ENCODE data around the gene INAFM2. TPM values are rescaled to one million over a fixed set of nuclear protein-coding genes. Genes with fewer than 3 reads are reported as not detected.
A peak's percentile ranks its signal among the peaks of the same experiment; 100 is the strongest.

The INAFM2 gene
- polyA plus RNA-seq, 3 donors = 5.1 to 19.6 (median 8.3) TPM

DNA sequence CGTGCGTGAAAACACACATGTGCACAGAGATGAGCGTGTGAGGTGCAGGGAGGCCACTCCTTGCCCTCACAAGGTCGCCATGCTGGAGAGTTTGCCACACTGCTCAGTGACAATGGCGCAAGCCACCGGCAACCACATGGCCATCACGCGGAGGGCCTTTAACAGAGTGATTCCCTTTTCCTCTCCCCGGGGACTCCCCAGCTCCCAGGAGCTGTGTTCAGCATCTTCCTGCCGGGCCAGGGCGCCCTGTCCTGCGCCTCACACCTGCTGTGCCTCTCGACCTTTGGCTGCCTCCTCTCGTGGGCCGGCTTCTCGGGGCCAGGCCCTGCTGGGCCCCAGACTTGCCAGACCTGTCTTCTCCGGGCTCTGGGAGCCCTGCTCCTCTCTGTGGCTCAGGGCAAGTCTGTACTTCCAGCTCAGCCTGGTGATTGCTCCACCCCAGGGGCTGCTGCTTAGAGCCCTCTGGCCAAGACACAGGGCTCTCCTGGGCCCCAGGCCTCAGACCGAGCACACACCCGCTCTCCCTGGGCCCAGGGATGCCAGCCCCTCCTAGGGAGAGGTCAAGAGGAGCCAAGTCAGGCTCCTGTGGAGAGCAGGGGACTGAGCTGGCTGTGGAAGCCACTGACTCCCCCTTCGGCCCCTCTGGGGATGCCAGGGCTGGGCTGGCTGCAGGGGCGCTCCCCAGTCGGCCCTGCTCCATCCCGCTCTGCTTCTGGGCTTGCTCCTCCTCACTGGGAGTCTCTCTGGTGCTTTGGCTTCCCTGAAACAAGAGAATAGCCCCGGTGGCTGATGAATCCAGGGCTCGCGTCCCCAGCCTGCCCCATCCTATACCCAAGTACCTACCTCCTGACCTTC is 11.7 kb downstream of the INAFM2 start:
- peak overlapping the region; percentile 65 for H2AFZ ChIP-seq (ENCODE audit: insufficient read depth, low read depth, low read length, poor library complexity, severe bottlenecking)
- Mint-ChIP-seq H3K4me1 (peaks cover 87% of the 10 kb centered on the region), H3K36me3 (peaks cover 16% of the 10 kb centered on the region in 2 donors), H3K4me3 (no peak overlapping the region), H3K9me3 (peaks cover 0 to 2% (median 0%) of the 10 kb centered on the region in 7 donors), H3K27ac (peak overlapping the region; percentile 94 to 99 (median 97)), H3K27me3 (ENCODE audit: low read depth in 3 of 3) (peaks cover 1 to 6% (median 3%) of the 10 kb centered on the region in 3 donors)
- no peaks in the 10 kb centered on the region for H4K20me1 ChIP-seq (ENCODE audit: insufficient read depth, low read length)
- H3K36me3 ChIP-seq (replicated peaks in 1 of 2; ENCODE audit: control insufficient read depth in 1 of 2, insufficient read depth in 2 of 2, low read length in 2 of 2) = peaks cover 0 to 12% of the 10 kb centered on the region in 2 donors
- H3K4me1 ChIP-seq (ENCODE audit: control insufficient read depth in 1 of 2, insufficient read depth in 2 of 2, low read length in 2 of 2) = peaks cover 95 to 100% of the 10 kb centered on the region in 2 donors
- H3K9ac ChIP-seq (ENCODE audit: insufficient read depth, low read length, poor library complexity, severe bottlenecking) = peak overlapping the region; percentile 64
- intact Hi-C loops (cut with micrococcal nuclease) = loop anchor here (1.0 to 5.0 kb wide), 3 partner anchors 10 to 58 kb away; partner anchors contain the start of gene ANKRD63 (in 1 of the 2)
- peak overlapping the region in 1 of 3 experiments; percentile 71 for H3K4me3 ChIP-seq (replicated peaks in 1 of 3; ENCODE audit: low read depth in 2 of 3, low read length in 3 of 3)
- WGBS (ENCODE audit: insufficient coverage) = 63% methylated on average over 24 of the region's 26 CpGs
- H3K9me3 ChIP-seq (replicated peaks in 1 of 2; ENCODE audit: control insufficient read depth in 1 of 2, insufficient read depth in 1 of 2, low read length in 2 of 2) = no peaks in the 10 kb centered on the region
- H3K4me2 ChIP-seq (replicated peaks; ENCODE audit: extremely low read depth, low read length, poor library complexity, severe bottlenecking) = no peak overlapping the region
- peak; percentile 66 to 82 (median 79) for DNase-seq
- peaks cover 9% of the 10 kb centered on the region for H3K79me2 ChIP-seq (ENCODE audit: insufficient read depth, low read length)
- TF ChIP-seq, protein P1, sequence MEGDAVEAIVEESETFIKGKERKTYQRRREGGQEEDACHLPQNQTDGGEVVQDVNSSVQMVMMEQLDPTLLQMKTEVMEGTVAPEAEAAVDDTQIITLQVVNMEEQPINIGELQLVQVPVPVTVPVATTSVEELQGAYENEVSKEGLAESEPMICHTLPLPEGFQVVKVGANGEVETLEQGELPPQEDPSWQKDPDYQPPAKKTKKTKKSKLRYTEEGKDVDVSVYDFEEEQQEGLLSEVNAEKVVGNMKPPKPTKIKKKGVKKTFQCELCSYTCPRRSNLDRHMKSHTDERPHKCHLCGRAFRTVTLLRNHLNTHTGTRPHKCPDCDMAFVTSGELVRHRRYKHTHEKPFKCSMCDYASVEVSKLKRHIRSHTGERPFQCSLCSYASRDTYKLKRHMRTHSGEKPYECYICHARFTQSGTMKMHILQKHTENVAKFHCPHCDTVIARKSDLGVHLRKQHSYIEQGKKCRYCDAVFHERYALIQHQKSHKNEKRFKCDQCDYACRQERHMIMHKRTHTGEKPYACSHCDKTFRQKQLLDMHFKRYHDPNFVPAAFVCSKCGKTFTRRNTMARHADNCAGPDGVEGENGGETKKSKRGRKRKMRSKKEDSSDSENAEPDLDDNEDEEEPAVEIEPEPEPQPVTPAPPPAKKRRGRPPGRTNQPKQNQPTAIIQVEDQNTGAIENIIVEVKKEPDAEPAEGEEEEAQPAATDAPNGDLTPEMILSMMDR (IDR thresholded peaks at IDR 0.05) = no peak
- H3K27ac ChIP-seq (ENCODE audit: low read depth in 1 of 2, low read length in 2 of 2) = peak overlapping the region; percentile 93 to 96
- no peaks in the 10 kb centered on the region for H3K27me3 ChIP-seq (ENCODE audit: control insufficient read depth in 2 of 2, insufficient read depth in 2 of 2, low read length in 2 of 2)

DNA sequence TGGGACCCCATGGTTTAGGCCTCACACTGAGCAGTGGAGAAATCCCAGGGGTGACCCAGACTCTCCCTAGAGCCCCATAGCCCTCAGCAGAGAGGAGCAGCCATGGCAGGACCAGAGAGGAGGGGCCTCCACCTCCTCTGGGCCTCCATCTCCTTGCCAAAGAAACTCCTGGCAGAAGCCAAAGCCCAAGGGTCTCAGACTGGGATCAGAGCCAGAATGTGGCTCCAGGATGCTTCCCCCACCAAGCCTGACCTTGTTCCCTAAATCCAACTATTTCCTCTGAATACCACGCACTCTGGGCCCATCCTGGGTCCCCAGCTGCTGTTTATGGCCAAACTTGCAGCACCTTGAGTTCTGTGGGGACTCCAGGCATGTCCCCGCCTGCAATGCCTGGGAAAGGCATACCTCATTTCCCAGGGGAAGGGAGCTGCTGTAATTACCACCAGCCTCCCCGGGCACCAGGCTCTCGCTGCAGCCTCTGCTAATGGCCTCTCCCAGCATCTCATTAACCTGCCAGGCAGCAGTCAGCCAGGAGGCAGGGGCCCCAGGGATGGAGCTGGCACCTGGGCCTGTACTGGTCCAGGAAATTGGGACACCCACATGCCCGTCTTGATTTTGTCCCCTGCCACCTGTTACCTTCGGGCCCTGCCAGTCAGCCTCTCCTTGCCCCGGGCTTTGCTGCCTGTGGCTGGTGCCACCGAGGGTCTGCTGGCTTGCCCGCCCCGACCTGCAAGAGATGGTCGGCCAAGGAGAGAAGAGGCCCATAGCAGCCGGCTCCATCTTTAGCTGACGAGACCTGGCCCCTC is 12.6 kb downstream of the INAFM2 start:
- Histone ChIP-seq H3K4me1 (ENCODE audit: control insufficient read depth in 1 of 2, insufficient read depth in 2 of 2, low read length in 2 of 2) (peaks cover 95 to 100% of the 10 kb centered on the region in 2 donors), H3K9ac (ENCODE audit: insufficient read depth, low read length, poor library complexity, severe bottlenecking) (no peak overlapping the region), H3K36me3 (replicated peaks in 1 of 2; ENCODE audit: control insufficient read depth in 1 of 2, insufficient read depth in 2 of 2, low read length in 2 of 2) (peaks cover 0 to 7% of the 10 kb centered on the region in 2 donors), H3K27me3 (ENCODE audit: control insufficient read depth in 2 of 2, insufficient read depth in 2 of 2, low read length in 2 of 2) (no peaks in the 10 kb centered on the region), H2AFZ (ENCODE audit: insufficient read depth, low read depth, low read length, poor library complexity, severe bottlenecking) (peak overlapping the region; percentile 55), H3K4me3 (replicated peaks in 1 of 3; ENCODE audit: low read depth in 2 of 3, low read length in 3 of 3) (no peak overlapping the region), H3K79me2 (ENCODE audit: insufficient read depth, low read length) (peaks cover 6% of the 10 kb centered on the region), H3K9me3 (replicated peaks in 1 of 2; ENCODE audit: control insufficient read depth in 1 of 2, insufficient read depth in 1 of 2, low read length in 2 of 2) (no peaks in the 10 kb centered on the region), H4K20me1 (ENCODE audit: insufficient read depth, low read length) (no peaks in the 10 kb centered on the region), H3K4me2 (replicated peaks; ENCODE audit: extremely low read depth, low read length, poor library complexity, severe bottlenecking) (peak overlapping the region; percentile 27), H3K27ac (ENCODE audit: low read depth in 1 of 2, low read length in 2 of 2) (no peak overlapping the region)
- Mint-ChIP-seq H3K9me3 (peaks cover 0 to 2% (median 0%) of the 10 kb centered on the region in 7 donors), H3K4me3 (peak overlapping the region; percentile 31 to 46), H3K4me1 (peaks cover 87% of the 10 kb centered on the region), H3K36me3 (peaks cover 8 to 15% of the 10 kb centered on the region in 2 donors), H3K27me3 (ENCODE audit: low read depth in 3 of 3) (peaks cover 0 to 3% (median 2%) of the 10 kb centered on the region in 3 donors), H3K27ac (peak overlapping the region in 4 of 7 donors; percentile 63 to 97 (median 75))
- DNase-seq = peak in 1 of 3 donors; percentile 4
- intact Hi-C loops (cut with micrococcal nuclease) = loop anchor here (5.0 kb wide), 2 partner anchors 54 to 59 kb away; partner anchors contain the start of gene ANKRD63 (in 1 of the 2)
- WGBS (ENCODE audit: insufficient coverage) = 59% methylated on average over 5 of the region's 13 CpGs
- TF ChIP-seq, protein P1 (IDR thresholded peaks at IDR 0.05) = no peak

Measured in CD14-positive monocyte (primary cell).